HS-27A (cell line): Measurements from ENCODE around the gene ITPR2.
A peak's percentile ranks its signal among the peaks of the same experiment; 100 is the strongest.

Source experiments
- DNase-seq: peaks from one replicate; pipeline ENCODE4 v3.0.0-alpha.2; 2012; ENCODE audit warnings: low read depth, missing footprints

Gene ITPR2

GRCh38 chr12:26384536-26384935, 448.5 kb downstream of the ITPR2 start:
- DNase-seq = no peak

DNA sequence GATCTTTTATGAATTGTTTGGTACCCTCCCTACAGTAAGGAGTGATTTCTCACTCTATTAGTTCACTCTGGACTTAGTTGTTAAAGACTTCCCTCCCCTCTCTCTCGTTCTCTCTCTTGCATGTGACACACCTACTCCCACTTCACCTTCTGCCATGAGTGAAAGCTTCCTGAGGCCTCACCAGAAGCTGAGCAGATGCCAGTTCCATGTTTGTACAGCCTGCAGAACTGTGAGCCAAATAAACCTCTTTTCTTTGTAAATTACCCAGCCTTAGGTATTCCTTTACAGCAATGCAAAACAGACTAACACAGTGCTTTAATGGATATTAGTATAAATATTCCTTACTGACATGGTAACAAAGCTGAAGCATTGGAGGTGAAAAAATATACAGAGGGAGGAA, 450.0 kb downstream of the ITPR2 start:
- DNase-seq = no peak

GRCh38 chr12:26380897-26381296, 452.1 kb downstream of the ITPR2 start:
- DNase-seq = no peak

GRCh38 chr12:26379777-26380467, 453.1 kb downstream of the ITPR2 start:
- DNase-seq = no peak

- DNase-seq = no peak
Observed at GRCh38 chr12:26378711-26379110, 454.3 kb downstream of the ITPR2 start.

DNA sequence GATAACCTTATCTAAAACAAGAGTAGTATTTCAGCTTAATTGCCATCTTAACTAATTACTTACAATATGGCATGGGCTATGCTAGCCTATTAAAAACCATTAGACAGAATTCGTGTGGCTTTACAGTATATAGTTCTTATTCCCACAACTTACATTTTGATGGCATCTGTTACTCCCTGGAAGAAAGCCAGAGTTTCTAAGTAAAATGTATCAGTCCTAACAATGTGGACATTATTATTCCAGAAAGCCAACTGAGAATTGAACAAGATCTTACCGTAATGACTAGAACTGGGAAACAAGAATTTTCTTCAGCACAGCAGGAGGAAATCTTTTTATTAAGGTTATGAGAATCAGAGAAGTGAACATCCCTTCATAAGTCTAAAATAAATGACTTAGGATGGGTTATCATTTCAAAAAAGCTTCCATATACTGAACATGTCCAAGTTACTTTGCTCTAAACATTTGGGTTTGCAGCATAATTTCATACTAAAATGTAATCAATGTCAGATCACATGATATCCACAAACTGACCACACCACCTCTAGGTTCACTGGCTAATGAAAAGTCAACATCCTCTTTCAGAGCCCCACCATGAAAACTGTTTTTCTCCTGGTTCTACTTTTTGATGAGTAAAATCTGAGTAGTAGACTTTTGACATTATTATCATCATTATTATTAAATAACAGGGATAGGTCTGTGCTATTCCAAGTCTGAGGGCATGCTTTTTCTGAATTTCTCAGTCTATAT, 457.9 kb downstream of the ITPR2 start:
- no peak for DNase-seq

DNA sequence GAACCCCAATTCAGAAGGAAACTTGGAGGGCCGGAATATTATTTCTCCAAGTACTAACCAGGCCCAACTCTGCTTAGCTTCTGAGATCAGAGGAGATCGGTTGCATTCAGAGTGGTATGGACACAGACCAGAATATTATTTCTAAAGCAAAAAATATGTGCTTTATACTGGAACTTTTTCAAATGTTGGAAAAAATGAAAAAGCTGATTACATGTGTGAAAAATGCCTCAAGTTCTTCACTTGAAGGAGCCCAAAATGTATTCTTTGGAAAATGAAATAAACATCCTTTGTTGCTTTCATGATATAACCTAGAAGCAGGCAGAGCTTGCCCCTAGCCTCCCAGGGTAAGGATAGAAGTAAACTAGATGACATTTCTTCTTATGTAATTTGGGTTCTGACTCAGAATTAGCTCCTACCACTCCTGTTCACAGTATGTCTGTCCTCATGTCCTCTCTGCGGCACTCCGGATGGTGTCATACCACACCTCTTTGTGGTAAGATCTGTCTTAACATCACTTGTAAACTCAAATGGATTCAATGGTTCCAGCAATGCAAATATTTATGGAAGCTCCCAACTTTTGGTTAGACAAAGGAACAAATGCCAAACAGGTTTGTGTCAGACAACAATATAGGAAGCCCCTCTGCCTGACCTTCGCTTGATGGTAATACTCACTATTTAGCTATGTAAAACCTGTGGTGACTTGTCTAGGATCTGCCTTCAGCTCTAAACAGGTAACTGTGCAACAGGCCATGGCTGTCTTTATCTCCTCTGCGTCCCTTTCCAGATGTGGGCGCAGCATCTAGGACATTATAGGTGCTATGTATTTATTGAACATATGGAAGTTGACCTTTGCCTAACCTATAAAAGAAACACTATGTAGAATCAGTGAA, 459.1 kb downstream of the ITPR2 start:
- DNase-seq = no peak

DNA sequence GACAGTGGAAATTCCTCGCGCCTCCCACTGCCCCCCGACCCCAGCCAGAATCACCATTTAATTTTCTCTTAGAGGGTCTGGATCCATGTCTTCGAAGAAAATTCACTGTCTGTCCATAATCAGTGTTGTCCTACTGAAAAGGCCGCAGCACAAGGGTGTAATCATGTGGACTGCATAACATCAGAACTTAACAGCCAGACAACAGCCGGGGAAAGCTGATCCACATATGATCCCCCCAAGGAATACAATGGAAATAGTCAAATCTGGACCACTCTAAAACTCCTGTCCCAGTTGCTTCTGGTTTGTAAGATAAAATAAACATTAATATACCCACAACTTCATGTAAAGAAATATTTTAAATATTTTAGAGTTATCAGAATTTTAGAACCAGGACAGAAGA, 460.1 kb downstream of the ITPR2 start:
- DNase-seq = no peak

- DNase-seq = no peak
Observed at GRCh38 chr12:26370098-26370497, 462.9 kb downstream of the ITPR2 start.

DNA sequence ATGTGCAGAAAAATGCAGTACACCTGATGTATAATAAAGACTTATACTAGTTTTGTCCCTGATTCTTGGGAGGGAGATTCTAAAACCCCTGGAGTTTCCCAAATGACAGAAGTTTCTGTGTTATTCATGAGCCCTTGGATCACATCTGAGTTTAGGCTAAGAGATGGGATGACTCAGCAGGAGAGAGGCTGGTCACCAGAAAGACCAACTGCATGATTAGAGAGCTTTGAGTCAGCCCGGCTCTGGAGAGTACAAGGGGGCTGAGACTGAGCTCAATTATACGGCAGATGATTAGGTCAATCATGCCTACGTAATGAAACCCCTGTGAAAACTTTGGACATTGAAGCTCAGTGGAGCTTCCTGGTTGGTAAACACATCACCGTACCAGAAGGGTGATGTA, 463.4 kb downstream of the ITPR2 start:
- DNase-seq = peak; percentile 35

GRCh38 chr12:26367991-26368730, 464.8 kb downstream of the ITPR2 start:
- no peak for DNase-seq

- DNase-seq = no peak
Observed at GRCh38 chr12:26361964-26362363, 471.0 kb downstream of the ITPR2 start.

GRCh38 chr12:26360062-26360461, 472.9 kb downstream of the ITPR2 start:
- no peak for DNase-seq

GRCh38 chr12:26359576-26359975, 473.4 kb downstream of the ITPR2 start:
- no peak for DNase-seq

- DNase-seq = no peak
Observed at GRCh38 chr12:26358651-26359050, 474.3 kb downstream of the ITPR2 start.

GRCh38 chr12:26347300-26347699, 485.7 kb downstream of the ITPR2 start:
- DNase-seq = no peak

- DNase-seq = no peak
Observed at GRCh38 chr12:26346736-26347135, 486.3 kb downstream of the ITPR2 start.

GRCh38 chr12:26345471-26346003, 487.5 kb downstream of the ITPR2 start:
- no peak for DNase-seq

DNA sequence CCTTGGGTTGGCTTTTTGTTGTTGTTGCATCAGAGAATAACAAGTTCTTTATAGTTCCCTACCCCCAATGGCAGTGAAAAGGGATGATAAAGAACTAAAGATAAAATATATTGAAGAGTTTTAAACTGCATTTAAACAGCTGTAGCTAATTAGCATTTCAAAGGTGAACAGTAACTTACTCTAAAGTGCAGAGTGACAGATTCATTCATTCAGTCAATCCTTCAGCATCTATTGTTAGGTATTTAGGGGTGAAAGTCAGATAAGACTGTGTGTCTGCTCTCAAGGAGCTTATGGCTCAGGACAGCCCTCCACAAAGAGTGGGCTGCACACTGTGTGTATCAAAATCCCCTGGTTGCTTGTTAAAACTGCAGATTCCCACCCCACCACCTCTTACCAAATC, 491.5 kb downstream of the ITPR2 start:
- DNase-seq = no peak

GRCh38 chr12:26340649-26341048, 492.3 kb downstream of the ITPR2 start:
- DNase-seq = no peak

DNA sequence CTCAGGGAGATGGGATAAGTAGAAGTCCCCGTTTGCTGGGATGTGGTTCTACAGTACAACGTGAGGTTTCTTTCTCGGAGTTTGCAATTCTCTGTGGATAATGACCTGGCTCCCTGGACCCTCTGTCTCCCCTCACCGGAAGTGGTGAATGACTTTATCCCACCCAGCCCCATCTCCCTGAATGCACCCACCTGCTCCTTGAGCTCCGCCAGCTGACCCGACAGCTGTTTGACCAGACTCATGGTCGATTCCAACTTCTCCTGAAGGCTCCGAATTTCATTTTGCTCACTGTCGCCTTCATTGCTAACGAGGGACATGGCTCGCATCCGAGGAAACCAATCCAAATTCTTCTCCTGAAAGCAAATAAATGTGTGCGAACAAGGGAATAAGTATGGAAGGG, 493.0 kb downstream of the ITPR2 start:
- no peak for DNase-seq
